ENCODE results near the gene CHRDL2.
A peak's percentile ranks its signal among the peaks of the same experiment; 100 is the strongest.

The CHRDL2 gene

GRCh38 chr11:74749127-74749964, 18.1 kb upstream of the CHRDL2 start:
- ChIA-PET CTCF (interaction anchor here (0.6 to 5.1 kb wide), 5 partner anchors 8 to 159 kb away, joined by 3 to 28 read pairs (median 3); no protein-coding TSS in a partner anchor), POLR2A (interaction anchor here (0.6 kb wide), 1 partner anchor 32 kb away, joined by 5 read pairs; no protein-coding TSS in a partner anchor)
- TF ChIP-seq CTCF (IDR thresholded peaks at IDR 0.05; ENCODE audit: control extremely low read depth, extremely low read depth, low read depth, missing control alignments): no peak
- peak; percentile 73 for DNase-seq (ENCODE audit: extremely low spot score)

- ChIA-PET CTCF (interaction anchor here (0.6 to 5.1 kb wide), 6 partner anchors 10 to 47 kb away, joined by 3 to 28 read pairs (median 4); no protein-coding TSS in a partner anchor), POLR2A (interaction anchor here (0.6 kb wide), 1 partner anchor 31 kb away, joined by 5 read pairs; no protein-coding TSS in a partner anchor)
- DNase-seq (ENCODE audit: extremely low spot score): peak; percentile 98
- no peak for TF ChIP-seq CTCF (IDR thresholded peaks at IDR 0.05; ENCODE audit: control extremely low read depth, extremely low read depth, low read depth, missing control alignments)
These were observed 17.2 kb upstream of the CHRDL2 start, which contains the start of gene RNF169 for GRCh38 chr11:74748211-74749126. Gene RNF169 (plus strand): TSS chr11:74748849. CDS start chr11:74748881, 32 bp downstream.

GRCh38 chr11:74746868-74747267, 15.6 kb upstream of the CHRDL2 start:
- CTCF ChIA-PET: interaction anchor here (1.7 to 5.1 kb wide), 2 partner anchors 8 to 21 kb away, joined by 5 to 28 read pairs; no protein-coding TSS in a partner anchor
- DNase-seq (ENCODE audit: extremely low spot score): no peak
- POLR2A ChIA-PET: no interaction called here
- no peak for TF ChIP-seq CTCF (IDR thresholded peaks at IDR 0.05; ENCODE audit: control extremely low read depth, extremely low read depth, low read depth, missing control alignments)

GRCh38 chr11:74744277-74744676, 13.1 kb upstream of the CHRDL2 start:
- POLR2A ChIA-PET: no interaction called here
- CTCF ChIA-PET: interaction anchor here (0.7 to 11.9 kb wide), 6 partner anchors 9 to 908 kb away, joined by 3 to 129 read pairs (median 4); no protein-coding TSS in a partner anchor

GRCh38 chr11:74743640-74744039, 12.4 kb upstream of the CHRDL2 start:
- CTCF ChIA-PET: interaction anchor here (0.7 to 11.9 kb wide), 5 partner anchors 9 to 909 kb away, joined by 3 to 129 read pairs (median 4); no protein-coding TSS in a partner anchor

More at GRCh38 chr11:74744277-74744676, 13.1 kb upstream of the CHRDL2 start:
- no peak for TF ChIP-seq CTCF (IDR thresholded peaks at IDR 0.05; ENCODE audit: control extremely low read depth, extremely low read depth, low read depth, missing control alignments)
- DNase-seq (ENCODE audit: extremely low spot score): no peak

More at GRCh38 chr11:74743640-74744039, 12.4 kb upstream of the CHRDL2 start:
- POLR2A ChIA-PET: no interaction called here
- DNase-seq (ENCODE audit: extremely low spot score): no peak
- TF ChIP-seq CTCF (IDR thresholded peaks at IDR 0.05; ENCODE audit: control extremely low read depth, extremely low read depth, low read depth, missing control alignments): no peak
